Retinal pigment epithelial cell (primary cell): Measurements from ENCODE around the gene CCDC201.

ENCODE experiments used
- DNase-seq: peaks from one replicate; pipeline ENCODE4 v3.0.0-alpha.2; 2010; ENCODE audit warnings: low read depth
- H3K4me3 ChIP-seq: 2 replicates; pipeline ENCODE4 v1.5.1; 2011; ENCODE audit warnings: mild to moderate bottlenecking, low read length, control low read depth, moderate library complexity
- CTCF ChIP-seq: conservative IDR thresholded peaks from 2 replicates; pipeline ENCODE4 v1.5.1; 2011; ENCODE audit warnings: low read depth, low read length, control low read depth, inconsistent platforms

The CCDC201 gene

GRCh38 chr7:45910855-45911254 is 38.0 kb upstream of the CCDC201 start:
- no peak for DNase-seq
- no peak for TF ChIP-seq CTCF
- H3K4me3 ChIP-seq = no peak overlapping the region

GRCh38 chr7:45909561-45909960 is 36.7 kb upstream of the CCDC201 start:
- H3K4me3 ChIP-seq = no peak overlapping the region
- TF ChIP-seq CTCF = no peak
- no peak for DNase-seq

- no peak for TF ChIP-seq CTCF
- no peak for DNase-seq
Observed at GRCh38 chr7:45902820-45903219, 29.9 kb upstream of the CCDC201 start.

GRCh38 chr7:45901566-45901965 is 28.7 kb upstream of the CCDC201 start:
- TF ChIP-seq CTCF = no peak
- no peak for DNase-seq
- no peak overlapping the region for H3K4me3 ChIP-seq

More at GRCh38 chr7:45902820-45903219, 29.9 kb upstream of the CCDC201 start:
- no peak overlapping the region for H3K4me3 ChIP-seq

- no peak overlapping the region for H3K4me3 ChIP-seq
- DNase-seq = no peak
- no peak for TF ChIP-seq CTCF
Observed at GRCh38 chr7:45898222-45898621, 25.3 kb upstream of the CCDC201 start.

- TF ChIP-seq CTCF = no peak
- no peak overlapping the region for H3K4me3 ChIP-seq
- no peak for DNase-seq
Observed at GRCh38 chr7:45897042-45897690, 24.3 kb upstream of the CCDC201 start.

- DNase-seq = no peak
- H3K4me3 ChIP-seq = no peak overlapping the region
- no peak for TF ChIP-seq CTCF
Observed at GRCh38 chr7:45894665-45895062, 21.8 kb upstream of the CCDC201 start.
